AG04450 (cell line): ENCODE results near the gene NUP210. TPM values are rescaled to one million over a fixed set of nuclear protein-coding genes. Genes with fewer than 3 reads are reported as not detected.

Source experiments
- CTCF ChIA-PET: fragments of 300-600, 350-600 bp; formaldehyde crosslinking; extraction: SDS; loops from one replicate; lab custom pipeline; 2022; ENCODE audit warnings: antibody characterized with exemption, inconsistent platforms; lab: Charles Lee
- POLR2A ChIA-PET: fragments of 350-600 bp; formaldehyde crosslinking; extraction: SDS; loops from one replicate; lab custom pipeline; 2021; ENCODE audit warnings: antibody characterized with exemption, inconsistent platforms; lab: Yijun Ruan, JAX
- DNase-seq: peaks from one replicate; pipeline ENCODE4 v3.0.0-alpha.2; 2011; ENCODE audit warnings: low read depth, low spot score
- H3K27ac ChIP-seq: one replicate; pipeline ENCODE4 v1.5.1; 2012; ENCODE audit warnings: low read depth, low read length, control low read depth
- H3K27me3 ChIP-seq: one replicate; pipeline ENCODE4 v1.6.0; 2012; ENCODE audit warnings: low read length; ENCODE audit not compliant: control insufficient read depth, insufficient read depth
- H3K4me3 ChIP-seq: 2 replicates; pipeline ENCODE4 v1.5.1; 2011; ENCODE audit warnings: mild to moderate bottlenecking, low read depth, low read length, control low read depth
- H3K9me3 ChIP-seq: 2 replicates; pipeline ENCODE4 v1.5.1; 2012; ENCODE audit warnings: low read length; ENCODE audit not compliant: control insufficient read depth, insufficient read depth
- CTCF ChIP-seq: IDR thresholded peaks from 2 replicates; pipeline ENCODE4 v1.5.1; 2011; ENCODE audit warnings: low read depth, low read length, control low read depth, inconsistent platforms
- polyA plus RNA-seq: library from polyadenylated mRNA; depleted of rRNA; stranded (reverse); fragments of >200 nt; gene quantifications from 2 replicates; pipeline ENCODE4 v1.2.3, GENCODE V29; 2011; rRNA removed
- small RNA-seq: library from RNA; depleted of rRNA; stranded (forward); fragments of <200 nt; gene quantifications from one replicate; pipeline ENCODE3, GENCODE V24; 2012; ENCODE audit warnings: low read depth; ENCODE audit not compliant: insufficient read length

The NUP210 gene
- polyA plus RNA-seq, 1 experiment: 0.05 TPM

- ChIA-PET POLR2A (no interaction called here), CTCF (no interaction called here)
- DNase-seq: no peak
- Histone ChIP-seq H3K4me3 (no peak overlapping the region), H3K27me3 (peaks cover 3% of the 10 kb centered on the region), H3K9me3 (no peaks in the 10 kb centered on the region; the same call in 1 of the 2 replicates), H3K27ac (no peak overlapping the region)
- no peak for TF ChIP-seq CTCF
Measured at GRCh38 chr3:13268120-13268519, 152.0 kb downstream of the NUP210 start.

- no peak for DNase-seq
- peaks cover 3% of the 10 kb centered on the region for H3K27me3 ChIP-seq
- CTCF ChIA-PET: no interaction called here
- TF ChIP-seq CTCF: no peak
- no peak overlapping the region for H3K27ac ChIP-seq
- H3K9me3 ChIP-seq: no peaks in the 10 kb centered on the region; the same call in 1 of the 2 replicates
- POLR2A ChIA-PET: no interaction called here
- H3K4me3 ChIP-seq: no peak overlapping the region
Measured at GRCh38 chr3:13266651-13267362, 153.3 kb downstream of the NUP210 start.

Small RNA genes lying within 50 kb of the gene (small RNA-seq; reads per million reads assigned to genes)
- not detected for gene AC027124.2

Other genes starting within 250 kb of the NUP210 start
- gene HDAC11, start 60.0 kb upstream of the NUP210 start, polyA plus RNA-seq: 7.1 and 7.5 TPM in 2 replicates
- gene FBLN2, start 128.8 kb upstream of the NUP210 start, polyA plus RNA-seq: 15.5 and 23.9 TPM in 2 replicates